SK-N-SH treated with all-trans-retinoic acid at 6 μM for 48 hours (cell line): Measurements from ENCODE around the gene NBEA.

Experiments used
- ARNTL ChIP-seq: fragments of 450-650 bp; formaldehyde crosslinking; IDR thresholded peaks from 2 replicates; pipeline ENCODE4 v1.5.0; 2020; ENCODE audit warnings: low read depth, mild to moderate bottlenecking, moderate library complexity, borderline replicate concordance
- CREB5 ChIP-seq: fragments of 250-450 bp; sonication (Bioruptor Pico); IDR thresholded peaks from 2 replicates; pipeline ENCODE4 v1.5.1; 2020; ENCODE audit warnings: low read depth, mild to moderate bottlenecking, moderate library complexity
- ESRRG ChIP-seq: fragments of 250-450 bp; sonication (Bioruptor Pico); IDR thresholded peaks from 2 replicates; pipeline ENCODE4 v1.6.1; 2021; ENCODE audit warnings: mild to moderate bottlenecking
- OSR1 ChIP-seq: fragments of 250-450 bp; sonication (Bioruptor Pico); IDR thresholded peaks from 2 replicates; pipeline ENCODE4 v1.8.0; 2022; ENCODE audit warnings: moderate library complexity, mild to moderate bottlenecking, inconsistent platforms
- PATZ1 ChIP-seq: fragments of 250-450 bp; sonication (Bioruptor Pico); IDR thresholded peaks from 2 replicates; pipeline ENCODE4 v1.8.0; 2020; ENCODE audit warnings: mild to moderate bottlenecking, moderate library complexity, borderline replicate concordance
- PPARA ChIP-seq: fragments of 250-450 bp; sonication (Bioruptor Pico); IDR thresholded peaks from 2 replicates; pipeline ENCODE4 v1.5.0; 2020; ENCODE audit warnings: mild to moderate bottlenecking, borderline replicate concordance
- RARB ChIP-seq: fragments of 250-450 bp; sonication (Bioruptor Pico); IDR thresholded peaks from 2 replicates; pipeline ENCODE4 v1.8.0; 2021; ENCODE audit warnings: mild to moderate bottlenecking, moderate library complexity
- TOX ChIP-seq: fragments of 250-450 bp; sonication (Bioruptor Pico); IDR thresholded peaks from 2 replicates; pipeline ENCODE4 v1.8.0; 2021; ENCODE audit warnings: mild to moderate bottlenecking, moderate library complexity, borderline replicate concordance
- ZC3H10 ChIP-seq: fragments of 250-450 bp; sonication (Bioruptor Pico); IDR thresholded peaks from 2 replicates; pipeline ENCODE4 v1.5.1; 2021; ENCODE audit warnings: mild to moderate bottlenecking, moderate library complexity
- ZFP3 ChIP-seq: fragments of 250-450 bp; sonication (Bioruptor Pico); IDR thresholded peaks from 2 replicates; pipeline ENCODE4 v1.5.0; 2020; ENCODE audit warnings: mild to moderate bottlenecking, moderate library complexity
- ZNF70 ChIP-seq: fragments of 450-650 bp; formaldehyde crosslinking; IDR thresholded peaks from 2 replicates; pipeline ENCODE4 v1.5.0; 2020; ENCODE audit warnings: mild to moderate bottlenecking, moderate library complexity
- ZNF8 ChIP-seq: fragments of 450-650 bp; formaldehyde crosslinking; IDR thresholded peaks from 2 replicates; pipeline ENCODE4 v1.5.0; 2020; ENCODE audit warnings: mild to moderate bottlenecking, moderate library complexity
- TF ChIP-seq, protein P1 (sequence below): fragments of 250-450 bp; sonication (Bioruptor Pico); IDR thresholded peaks from 2 replicates; pipeline ENCODE4 v1.5.1; 2021; ENCODE audit warnings: mild to moderate bottlenecking, moderate library complexity
- TF ChIP-seq, protein P2 (sequence below): fragments of 250-450 bp; sonication (Bioruptor Pico); IDR thresholded peaks from 2 replicates; pipeline ENCODE4 v1.8.0; 2021; ENCODE audit warnings: low read depth, mild to moderate bottlenecking, moderate library complexity, borderline replicate concordance

DNA sequence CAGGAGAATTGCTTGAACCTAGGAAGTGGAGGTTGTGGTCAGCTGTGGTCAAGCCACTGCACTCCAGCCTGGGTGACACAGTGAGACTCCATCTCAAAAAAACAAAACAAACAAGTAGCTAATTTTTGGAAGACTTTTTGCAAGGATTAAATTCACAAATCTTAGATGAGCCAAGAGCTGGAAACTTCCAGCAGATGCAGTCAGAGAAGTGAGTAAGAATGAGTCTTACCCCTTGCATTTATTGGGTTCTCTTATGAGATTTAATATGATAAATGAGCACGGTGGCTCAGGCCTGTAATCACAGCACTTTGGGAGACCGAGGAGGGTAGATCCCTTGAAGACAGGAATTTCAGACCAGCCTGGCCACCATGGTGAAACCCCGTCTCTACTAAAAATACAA is 44.9 kb upstream of the NBEA start:
- TF ChIP-seq PATZ1 (CRISPR knock-in tag), result no peak
- no peak for TF ChIP-seq ZNF8
- TF ChIP-seq ARNTL, result no peak
- TF ChIP-seq OSR1 (CRISPR knock-in tag), result no peak
- TF ChIP-seq PPARA (CRISPR knock-in tag), result no peak
- TF ChIP-seq, protein P1, sequence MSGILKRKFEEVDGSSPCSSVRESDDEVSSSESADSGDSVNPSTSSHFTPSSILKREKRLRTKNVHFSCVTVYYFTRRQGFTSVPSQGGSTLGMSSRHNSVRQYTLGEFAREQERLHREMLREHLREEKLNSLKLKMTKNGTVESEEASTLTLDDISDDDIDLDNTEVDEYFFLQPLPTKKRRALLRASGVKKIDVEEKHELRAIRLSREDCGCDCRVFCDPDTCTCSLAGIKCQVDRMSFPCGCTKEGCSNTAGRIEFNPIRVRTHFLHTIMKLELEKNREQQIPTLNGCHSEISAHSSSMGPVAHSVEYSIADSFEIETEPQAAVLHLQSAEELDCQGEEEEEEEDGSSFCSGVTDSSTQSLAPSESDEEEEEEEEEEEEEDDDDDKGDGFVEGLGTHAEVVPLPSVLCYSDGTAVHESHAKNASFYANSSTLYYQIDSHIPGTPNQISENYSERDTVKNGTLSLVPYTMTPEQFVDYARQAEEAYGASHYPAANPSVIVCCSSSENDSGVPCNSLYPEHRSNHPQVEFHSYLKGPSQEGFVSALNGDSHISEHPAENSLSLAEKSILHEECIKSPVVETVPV, result no peak
- no peak for TF ChIP-seq ZFP3 (CRISPR knock-in tag)
- no peak for TF ChIP-seq ESRRG (CRISPR knock-in tag)
- no peak for TF ChIP-seq RARB (CRISPR knock-in tag)
- TF ChIP-seq ZNF70 (CRISPR knock-in tag), result no peak
- no peak for TF ChIP-seq CREB5
- TF ChIP-seq TOX (CRISPR knock-in tag), result no peak
- TF ChIP-seq, protein P2, sequence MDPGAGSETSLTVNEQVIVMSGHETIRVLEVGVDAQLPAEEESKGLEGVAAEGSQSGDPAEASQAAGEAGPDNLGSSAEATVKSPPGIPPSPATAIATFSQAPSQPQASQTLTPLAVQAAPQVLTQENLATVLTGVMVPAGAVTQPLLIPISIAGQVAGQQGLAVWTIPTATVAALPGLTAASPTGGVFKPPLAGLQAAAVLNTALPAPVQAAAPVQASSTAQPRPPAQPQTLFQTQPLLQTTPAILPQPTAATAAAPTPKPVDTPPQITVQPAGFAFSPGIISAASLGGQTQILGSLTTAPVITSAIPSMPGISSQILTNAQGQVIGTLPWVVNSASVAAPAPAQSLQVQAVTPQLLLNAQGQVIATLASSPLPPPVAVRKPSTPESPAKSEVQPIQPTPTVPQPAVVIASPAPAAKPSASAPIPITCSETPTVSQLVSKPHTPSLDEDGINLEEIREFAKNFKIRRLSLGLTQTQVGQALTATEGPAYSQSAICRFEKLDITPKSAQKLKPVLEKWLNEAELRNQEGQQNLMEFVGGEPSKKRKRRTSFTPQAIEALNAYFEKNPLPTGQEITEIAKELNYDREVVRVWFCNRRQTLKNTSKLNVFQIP (CRISPR knock-in tag), result no peak
- TF ChIP-seq ZC3H10 (CRISPR knock-in tag), result no peak
